Occipital lobe (tissue), 2 donors: ENCODE data around the gene CCDC43. TPM values are rescaled to one million over a fixed set of nuclear protein-coding genes. Genes with fewer than 3 reads are reported as not detected.
"Not testable (repeated sequence)": the region's sequence is repeated elsewhere in the genome, so short reads cannot be mapped to it uniquely, and the experiment has no call there.

ENCODE experiments used
- DNase-seq: peaks from one replicate; lab custom pipeline; 2025; lab: John Stamatoyannopoulos, UW
- total RNA-seq: library from RNA; depleted of rRNA; stranded (reverse); fragments of >200 nt; gene quantifications from one replicate; pipeline ENCODE4 v1.2.3, GENCODE V29; 2014

Gene CCDC43, protein sequence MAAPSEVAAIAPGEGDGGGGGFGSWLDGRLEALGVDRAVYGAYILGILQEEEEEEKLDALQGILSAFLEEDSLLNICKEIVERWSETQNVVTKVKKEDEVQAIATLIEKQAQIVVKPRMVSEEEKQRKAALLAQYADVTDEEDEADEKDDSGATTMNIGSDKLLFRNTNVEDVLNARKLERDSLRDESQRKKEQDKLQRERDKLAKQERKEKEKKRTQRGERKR
- 39.1 TPM for total RNA-seq

DNA sequence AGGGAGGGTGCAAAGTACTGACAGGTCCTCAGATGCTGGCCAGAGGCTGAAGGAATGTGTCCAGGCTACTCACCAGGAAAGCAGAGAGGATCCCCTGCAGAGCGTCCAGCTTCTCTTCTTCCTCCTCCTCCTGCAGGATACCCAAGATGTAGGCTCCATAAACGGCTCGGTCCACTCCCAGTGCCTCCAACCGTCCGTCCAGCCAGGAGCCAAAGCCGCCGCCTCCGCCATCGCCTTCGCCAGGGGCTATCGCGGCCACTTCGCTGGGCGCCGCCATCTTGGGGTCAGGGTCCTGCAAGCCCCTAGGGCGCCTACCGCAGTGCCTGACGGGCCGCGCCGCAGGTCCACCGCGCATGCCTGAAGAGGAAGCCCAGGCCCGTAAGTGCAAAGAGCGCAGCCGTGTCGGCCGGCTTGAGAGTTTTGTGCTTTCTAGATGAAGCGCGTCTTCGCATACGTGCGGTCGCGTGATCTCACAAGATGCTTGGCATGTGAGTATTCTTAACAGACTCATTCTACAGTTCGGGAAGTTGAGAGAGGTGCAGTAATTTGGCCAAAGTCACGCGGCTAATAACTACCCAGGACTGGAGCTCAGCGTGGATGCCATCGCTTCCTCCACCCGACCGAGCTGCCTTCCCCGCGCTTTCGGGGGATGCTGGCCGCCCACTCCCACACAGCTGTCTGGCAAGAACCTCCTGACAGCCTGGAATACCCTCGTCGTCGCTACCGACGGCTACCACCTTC lies at the start of gene CCDC43:
CCDC43 (minus strand) TSS at position 300 of the 741 bp plus-strand sequence; CDS start at position 277, 23 bp downstream.
- peak; percentile 85 for DNase-seq

DNA sequence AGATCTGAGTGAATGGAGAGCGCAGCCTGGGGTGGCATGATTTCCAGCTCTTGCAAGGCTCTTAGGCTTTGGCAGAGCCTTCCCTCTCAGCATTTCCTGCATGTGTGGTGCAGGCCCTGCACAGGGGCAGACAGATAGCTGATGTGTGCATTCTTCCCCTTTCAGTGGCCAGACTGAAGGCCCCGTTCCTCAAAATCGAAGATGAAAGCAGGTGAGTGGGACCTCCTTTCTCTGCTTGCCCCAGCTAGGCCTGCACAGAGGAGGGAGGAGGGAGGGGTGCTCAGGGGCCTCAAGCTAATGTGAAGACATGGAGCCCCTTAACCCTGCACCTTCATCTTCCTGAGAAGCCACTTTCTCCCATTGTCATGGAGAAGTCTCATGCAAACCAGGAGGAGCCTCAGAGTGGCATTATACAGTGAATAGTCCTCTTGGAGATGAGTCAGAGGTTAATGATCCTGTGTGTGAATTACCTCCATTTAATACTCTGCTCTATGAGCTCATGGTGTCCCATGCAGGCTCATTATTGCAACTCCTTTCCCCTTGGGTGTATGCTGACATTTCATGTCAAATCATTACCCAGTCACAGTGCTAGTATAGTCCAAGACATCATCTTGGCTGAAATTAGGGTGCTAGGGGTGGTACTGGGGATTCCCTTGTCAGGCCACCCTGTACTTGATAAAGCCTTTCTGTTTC lies 48.8 kb upstream of the CCDC43 start:
- no peak for DNase-seq

DNA sequence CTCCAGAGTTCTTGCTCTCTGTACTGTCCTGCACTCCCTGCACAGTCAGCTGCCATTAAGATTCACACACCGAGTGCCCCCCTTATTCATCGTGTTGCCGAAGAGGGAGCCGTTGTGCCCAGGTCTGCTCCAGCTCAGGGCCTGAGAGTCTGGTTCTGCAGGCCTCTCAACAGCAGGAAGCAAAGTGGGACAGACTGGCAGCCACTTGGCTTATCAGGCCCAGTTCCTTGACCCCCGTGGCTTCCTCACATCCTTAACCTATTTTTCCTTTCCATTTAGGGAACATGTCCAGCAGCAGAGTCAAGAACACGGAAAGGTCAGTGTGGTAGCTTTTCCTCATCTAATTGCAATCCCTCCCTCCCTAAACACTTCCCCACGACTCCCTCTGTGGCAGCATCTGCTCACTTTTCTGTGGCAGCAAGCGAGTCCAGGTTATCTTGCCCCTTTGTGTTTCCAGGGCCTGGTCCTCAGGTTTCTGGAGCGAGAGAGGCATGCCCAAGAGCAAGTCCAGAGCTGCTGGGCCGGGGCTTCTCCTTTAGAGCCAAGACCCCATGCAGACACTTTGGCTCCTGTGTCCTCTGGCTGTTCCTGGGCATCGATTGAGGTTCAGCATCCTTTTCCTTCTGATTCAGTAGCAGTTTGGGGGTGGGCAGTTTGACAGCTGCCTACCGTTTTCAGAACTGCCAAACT lies 47.1 kb upstream of the CCDC43 start:
- no peak for DNase-seq

DNA sequence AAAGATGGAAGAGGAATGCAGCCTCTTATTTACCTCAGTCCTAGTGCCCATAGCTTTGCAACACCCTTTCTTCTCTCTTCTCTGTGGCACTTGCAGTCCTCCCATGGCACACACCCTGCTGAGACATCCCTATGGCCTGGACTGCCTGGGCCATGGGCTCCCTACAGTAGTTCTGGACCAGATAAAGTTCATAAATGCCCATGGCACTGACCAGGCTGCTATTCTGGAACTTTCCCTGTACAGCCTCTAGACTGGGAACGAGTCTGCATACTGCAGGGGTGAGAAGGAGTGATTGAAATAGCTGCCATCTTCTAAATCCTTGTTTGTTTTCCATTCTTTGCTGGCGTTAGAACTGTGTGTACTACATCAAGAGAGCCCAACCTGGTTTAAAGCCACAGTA lies 44.7 kb upstream of the CCDC43 start:
- DNase-seq: no peak

DNA sequence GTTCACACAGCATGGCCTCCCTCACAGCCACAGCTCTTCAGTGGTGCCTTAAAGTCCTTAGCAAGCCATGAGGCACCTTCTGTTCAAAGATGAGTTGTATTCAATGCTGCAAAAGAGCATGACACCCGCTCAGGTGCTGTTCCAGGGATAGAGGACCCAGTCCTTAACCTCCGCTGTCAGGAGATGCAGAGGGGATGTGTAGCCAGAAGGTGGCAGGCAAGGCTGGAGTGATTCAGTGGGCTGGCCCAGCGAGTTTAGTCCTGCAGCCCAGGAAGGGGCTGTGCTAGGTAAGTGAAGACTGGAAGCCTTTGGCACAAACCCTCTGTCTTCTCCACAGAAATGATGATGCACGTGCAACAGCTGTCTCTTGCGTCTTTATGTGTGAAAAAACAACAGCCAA lies 44.2 kb upstream of the CCDC43 start:
- DNase-seq: no peak

DNA sequence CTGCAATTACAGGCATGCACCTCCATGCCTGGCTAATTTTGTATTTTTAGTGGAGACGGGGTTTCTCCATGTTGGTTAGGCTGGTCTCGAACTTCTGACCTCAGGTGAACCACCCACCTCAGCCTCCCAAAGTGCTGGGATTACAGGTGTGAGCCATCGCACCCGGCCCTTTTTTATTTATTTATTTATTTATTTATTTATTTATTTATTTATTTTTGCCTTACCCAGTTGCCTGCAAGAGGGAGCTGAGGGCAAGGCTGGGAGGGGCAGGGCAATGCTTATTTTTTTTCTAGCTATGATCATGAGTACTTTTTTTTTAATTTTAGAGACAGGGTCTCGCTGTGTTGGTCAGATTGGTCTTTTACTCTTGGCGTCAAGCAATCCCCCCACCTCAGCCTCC lies 36.5 kb upstream of the CCDC43 start:
- not testable (repeated sequence) for DNase-seq

DNA sequence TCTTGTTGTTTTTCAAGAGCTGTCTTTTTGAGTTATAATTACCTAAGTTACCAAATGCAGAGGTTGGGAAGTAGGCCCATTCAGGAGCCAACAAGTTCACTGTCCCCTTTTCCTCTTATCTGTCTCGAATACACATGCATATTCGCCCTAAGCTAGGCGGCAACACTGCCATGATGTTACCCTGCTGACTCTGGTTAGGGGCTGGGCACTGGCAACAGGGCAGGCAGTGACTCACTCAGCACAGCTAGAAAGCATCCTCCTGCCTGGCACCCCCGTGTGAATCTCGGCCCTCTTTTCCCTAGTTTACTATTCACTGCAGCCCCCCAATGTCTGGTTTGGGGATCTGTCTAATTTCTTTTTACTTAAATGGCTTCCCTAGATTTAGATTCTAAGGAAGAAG lies 32.7 kb upstream of the CCDC43 start:
- DNase-seq: no peak

DNA sequence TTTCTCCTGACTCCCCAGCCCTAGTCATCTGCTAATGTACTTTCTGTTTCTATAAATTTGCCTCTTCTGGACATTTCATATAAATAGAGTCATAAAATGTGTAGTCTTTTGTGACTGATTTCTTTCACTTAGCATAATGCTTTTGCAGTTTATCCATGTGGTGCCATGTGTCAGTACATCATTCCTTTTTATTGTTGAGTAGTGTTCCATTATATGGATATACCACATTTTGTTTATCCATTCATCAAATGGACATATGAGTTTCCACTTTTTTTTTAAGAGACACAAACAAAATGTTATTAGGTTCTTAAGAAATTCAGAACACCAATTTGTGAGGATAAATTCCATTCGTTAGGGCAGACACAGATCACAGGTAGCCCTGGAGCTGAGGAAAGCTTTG lies 29.9 kb upstream of the CCDC43 start:
- DNase-seq: no peak

DNA sequence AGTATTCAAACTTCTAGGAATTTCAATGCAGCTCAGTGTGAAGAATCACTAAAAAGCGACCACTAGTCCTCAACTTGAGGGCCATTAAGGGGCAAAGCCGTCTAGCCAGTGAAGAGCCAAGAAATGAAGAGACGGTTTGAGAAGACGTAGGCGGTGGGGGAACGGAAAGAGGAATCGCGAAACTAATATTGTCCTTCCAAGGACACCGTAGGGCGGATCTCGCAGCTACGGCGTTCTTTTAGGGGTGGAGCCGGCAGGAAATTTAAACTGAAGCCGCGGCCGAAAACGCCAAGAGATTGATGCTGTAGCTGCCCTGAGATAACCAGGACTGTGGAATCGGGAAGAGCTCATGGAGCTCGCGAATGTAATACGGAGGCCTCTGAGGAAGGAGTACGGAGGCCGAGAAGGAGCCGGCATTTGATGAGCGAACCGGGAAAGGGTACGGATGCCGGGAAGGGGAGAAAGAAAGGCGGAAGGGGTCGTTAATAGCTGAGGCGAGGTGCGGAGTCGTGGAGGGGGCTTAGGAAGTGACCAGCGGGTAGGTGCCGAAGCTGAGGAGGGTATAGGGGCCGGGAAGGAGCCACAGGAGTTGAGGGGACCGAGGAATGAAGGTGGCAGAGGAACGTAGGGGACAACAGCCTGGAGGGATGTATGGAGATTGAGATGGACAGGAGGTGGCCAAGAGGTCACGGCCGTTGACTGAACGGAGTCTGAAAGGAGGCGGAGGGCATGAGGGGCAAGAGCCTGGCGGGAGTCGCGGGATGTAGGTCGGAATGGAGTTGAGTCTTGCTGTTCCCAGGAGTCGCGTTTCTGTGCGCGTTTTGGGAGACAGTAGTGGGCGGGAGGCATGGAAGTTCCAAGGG lies 19.1 kb upstream of the CCDC43 start, which contains the start of gene DBF4B:
DBF4B (plus strand) TSS at position 265 of the 863 bp plus-strand sequence; CDS start at position 421, 156 bp downstream.
- DNase-seq: peak; percentile 68

DNA sequence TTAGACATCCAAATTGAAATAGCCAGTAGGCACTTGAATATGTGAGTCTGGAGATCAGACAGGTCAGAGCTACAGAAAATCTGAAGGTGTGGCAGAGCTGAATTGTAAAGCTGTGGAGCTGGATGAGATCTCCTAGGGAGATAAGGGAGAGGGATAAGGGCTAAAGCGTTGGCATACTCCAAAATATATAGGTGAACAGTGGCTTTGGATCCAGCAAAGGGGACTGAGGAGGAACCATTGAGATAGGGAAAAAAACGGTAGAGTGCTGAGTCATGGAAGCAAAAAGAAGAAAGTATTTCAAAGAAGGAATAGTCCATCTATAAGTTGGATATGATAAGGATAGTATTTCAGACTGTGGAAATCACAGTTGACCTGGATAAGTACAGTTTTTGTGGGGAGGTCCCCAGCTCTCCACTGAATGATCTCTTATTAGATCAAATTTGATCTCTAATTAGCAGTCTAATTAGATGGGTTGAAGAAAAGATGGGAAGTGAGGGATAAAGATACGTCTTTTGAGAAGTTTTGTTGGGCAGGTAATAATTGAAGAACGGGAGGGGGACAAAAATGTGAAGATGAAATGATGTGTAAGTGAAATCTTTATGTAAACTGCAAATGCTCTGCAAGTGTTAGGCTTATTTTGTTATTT lies 18.3 kb upstream of the CCDC43 start:
- DNase-seq: no peak

DNA sequence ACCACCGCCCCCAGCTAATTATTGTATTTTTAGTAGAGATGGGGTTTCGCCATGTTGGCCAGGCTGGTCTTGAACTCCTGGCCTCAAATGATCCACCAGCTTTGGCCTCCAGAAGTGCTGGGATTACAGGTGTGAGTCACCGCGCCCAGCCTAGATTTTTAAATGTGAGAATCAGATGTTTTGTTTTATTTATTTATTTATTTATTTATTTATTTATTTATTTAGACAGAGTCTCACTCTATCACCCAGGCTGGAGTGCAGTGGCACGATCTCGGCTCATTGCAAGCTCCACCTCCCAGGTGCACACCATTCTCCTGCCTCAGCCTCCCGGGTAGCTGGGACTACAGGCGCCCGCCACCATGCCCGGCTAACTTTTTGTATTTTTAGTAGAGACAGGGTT lies 10.7 kb upstream of the CCDC43 start:
- not testable (repeated sequence) for DNase-seq

DNA sequence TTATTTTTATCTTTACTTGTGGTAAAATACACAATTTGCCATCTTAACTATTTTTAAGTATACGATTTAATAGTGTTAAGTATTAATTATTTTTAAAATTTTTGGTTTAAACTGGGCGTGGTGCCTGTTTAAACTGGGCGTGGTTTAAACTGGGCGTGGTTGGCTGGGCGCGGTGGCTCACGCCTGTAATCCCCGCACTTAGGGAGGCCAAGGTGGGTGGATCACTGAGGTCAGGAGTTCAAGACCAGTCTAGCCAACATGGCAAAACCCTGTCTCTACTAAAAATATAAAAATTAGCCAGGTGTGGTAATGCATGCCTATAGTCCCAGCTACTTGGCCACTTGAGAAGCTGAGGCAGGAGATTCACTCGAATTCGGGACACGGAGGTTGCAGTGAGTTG lies 4.0 kb upstream of the CCDC43 start:
- no peak for DNase-seq

DNA sequence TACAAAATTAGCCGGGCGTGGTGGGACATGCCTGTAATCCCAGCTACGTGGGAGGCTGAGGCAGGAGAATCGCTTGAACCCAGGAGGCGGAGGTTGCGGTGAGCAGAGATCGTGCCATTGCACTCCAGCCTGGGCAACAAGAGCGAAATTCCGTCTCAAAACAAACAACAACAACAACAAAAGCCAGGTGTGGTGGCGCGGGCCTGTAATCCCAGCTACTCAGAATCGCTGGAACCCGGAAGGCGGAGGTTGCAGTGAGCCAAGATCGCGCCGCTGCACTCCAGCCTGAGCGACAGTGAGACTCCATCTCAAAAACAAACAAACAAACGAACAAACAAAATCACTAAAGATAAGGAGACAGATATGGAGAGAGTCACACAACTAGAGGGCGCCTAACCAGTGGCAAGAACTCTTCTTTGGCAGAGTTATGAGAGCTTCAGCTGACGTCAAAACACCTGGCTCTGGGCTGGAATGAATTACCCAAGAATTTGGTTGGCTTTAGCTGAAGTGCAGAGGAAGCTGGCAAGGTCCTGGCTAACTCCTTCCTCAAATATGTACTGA lies 1.2 kb upstream of the CCDC43 start:
- not testable (repeated sequence) for DNase-seq

DNA sequence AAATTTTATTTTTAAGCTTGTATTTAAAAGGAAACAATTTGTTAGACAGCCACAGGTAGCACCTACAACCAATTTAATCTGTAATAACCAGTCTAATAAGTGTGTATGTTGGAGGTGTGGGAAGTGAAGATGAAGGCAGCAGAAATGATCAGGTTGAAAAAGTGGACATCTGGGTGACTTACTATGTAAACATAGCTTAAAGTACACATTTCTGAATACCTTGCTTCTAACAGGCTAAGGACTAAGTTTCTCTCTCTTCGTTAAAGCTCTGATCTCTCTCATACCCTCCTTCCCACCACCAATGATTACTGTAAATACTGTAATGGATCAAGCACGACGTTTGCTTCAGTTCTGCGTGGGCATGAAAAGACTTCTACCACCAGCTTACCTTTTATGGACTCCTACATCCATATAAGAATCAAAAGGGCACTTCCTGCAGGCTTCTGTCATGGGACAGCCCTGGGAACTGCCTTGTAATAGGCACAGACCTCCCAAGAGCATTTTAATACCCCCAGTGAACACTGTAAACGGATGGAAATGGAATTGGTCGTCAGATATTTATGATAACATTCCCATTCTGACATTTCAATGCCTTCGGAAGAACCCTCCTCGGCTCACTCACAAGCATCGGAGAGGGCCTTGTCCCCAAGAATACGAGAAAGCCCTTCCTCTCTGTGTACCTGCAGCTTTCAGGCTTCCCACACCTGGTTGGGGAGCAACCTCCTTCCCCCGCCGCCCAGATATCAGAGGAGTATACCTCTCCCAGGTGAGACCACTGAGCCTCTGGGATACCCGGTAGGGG lies 700 bp downstream of the CCDC43 start:
- peak; percentile 40 for DNase-seq

DNA sequence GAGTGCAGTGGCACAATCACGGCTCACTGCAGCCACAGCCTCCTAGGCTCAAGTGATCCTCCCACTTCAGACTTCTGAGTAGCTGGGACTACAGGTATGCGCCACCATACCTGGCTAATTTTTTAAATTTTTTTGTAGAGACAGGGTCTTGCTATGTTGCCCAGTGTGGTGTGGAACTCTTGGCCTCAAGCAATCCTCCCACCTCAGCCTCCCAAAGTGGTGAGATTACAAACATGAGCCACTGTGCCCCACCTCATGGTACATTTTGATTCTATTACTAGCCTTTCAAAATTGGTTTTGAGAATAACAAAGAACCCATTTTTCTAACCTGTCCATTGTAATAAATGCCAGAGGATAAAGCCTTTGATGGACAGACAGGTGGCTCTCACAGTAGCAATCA lies 1.4 kb downstream of the CCDC43 start:
- no peak for DNase-seq

DNA sequence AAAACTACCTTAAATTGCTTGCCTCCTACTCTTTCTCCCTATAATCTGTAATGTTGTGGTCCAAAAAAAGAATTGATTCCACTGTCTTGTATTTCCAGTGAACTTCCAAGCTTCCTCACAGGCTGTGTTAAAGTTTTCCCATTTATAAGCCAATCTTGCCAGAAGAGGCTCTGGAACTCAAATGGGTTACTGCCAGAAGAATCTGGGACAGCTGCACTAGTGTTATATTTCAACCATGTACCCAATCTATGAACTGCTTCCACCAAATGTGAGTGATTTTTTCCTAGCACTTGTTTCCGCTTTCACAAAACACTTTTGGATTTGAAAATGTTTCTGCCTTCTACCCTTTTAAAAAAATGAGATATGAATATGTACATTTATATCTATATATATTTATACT lies 1.8 kb downstream of the CCDC43 start:
- no peak for DNase-seq

DNA sequence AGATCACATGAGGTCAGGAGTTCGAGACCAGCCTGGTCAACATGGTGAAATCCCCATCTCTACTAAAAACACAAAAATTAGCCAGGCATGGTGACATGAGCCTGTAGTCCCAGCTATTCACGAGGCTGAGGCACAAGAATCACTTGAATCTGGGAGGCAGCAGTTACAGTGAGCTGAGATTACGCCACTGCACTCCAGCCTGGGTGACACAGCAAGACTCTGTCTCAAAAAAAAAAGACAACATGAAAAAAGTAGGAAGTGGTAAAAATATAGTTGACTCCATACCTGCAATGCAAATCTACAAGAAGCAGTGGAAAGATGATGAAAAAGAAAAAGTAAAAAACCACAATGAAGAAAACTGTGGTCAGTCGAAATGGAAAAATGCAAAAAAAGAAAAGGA lies 6.3 kb downstream of the CCDC43 start:
- DNase-seq: not testable (repeated sequence)

DNA sequence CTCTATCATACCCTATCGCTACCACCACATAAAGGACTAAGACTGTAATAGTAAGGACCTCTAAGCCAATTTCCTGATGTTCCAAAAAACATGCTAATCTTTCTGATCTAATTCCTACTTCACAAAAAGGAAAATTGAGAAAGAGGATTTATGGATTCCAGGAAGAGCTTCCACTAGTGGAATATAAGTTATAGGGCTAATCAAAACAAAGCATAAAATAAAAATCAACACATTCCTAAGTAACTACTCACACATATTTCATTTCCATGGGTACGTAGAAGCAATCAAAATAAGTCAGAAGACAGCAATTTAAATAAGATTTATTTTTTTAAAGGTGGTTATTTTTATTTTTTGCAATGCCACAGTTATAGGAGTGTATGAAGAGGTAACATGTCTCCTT lies 12.4 kb downstream of the CCDC43 start:
- no peak for DNase-seq

DNA sequence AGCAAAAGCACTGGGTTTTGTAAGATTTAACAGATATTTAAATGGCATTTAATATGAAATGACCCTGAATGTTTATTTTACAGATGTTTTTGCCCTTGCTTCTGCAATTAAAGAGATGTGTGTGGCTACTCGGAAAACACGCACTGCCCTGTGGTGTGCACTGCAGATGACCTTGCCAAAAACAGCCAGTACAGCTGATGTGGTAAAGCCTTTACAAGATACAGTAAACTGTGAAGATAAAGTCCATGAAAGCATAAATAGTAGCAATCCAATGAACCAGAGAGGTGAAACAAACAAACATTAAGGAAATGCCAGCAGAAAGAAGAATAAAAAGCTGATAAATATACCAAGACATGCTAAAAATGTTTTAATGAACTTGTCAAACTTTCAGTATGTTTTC lies 15.7 kb downstream of the CCDC43 start:
- DNase-seq: no peak
